Effector memory CD4-positive, alpha-beta T cell (primary cell): Measurements from ENCODE around the gene CAMK2A.

Experiments
- DNase-seq, 3 donors: peaks; one replicate each; pipeline ENCODE4 v3.0.0-alpha.2; 2020
- H3K27ac ChIP-seq: 2 replicates; pipeline ENCODE4 v1.7.0; 2013; ENCODE audit warnings: mild to moderate bottlenecking, low read length, moderate library complexity; ENCODE audit not compliant: insufficient read depth, poor library complexity, severe bottlenecking
- H3K27me3 ChIP-seq: replicated peaks from 2 replicates; pipeline ENCODE4 v1.7.0; 2013; ENCODE audit warnings: mild to moderate bottlenecking, low read length; ENCODE audit not compliant: insufficient read depth, control insufficient read depth, poor library complexity, severe bottlenecking
- H3K36me3 ChIP-seq: 2 replicates; pipeline ENCODE4 v1.7.0; 2013; ENCODE audit warnings: mild to moderate bottlenecking, low read length, moderate library complexity; ENCODE audit not compliant: control insufficient read depth, insufficient read depth
- H3K4me1 ChIP-seq: 2 replicates; pipeline ENCODE4 v1.7.0; 2013; ENCODE audit warnings: low read length, mild to moderate bottlenecking; ENCODE audit not compliant: control insufficient read depth, insufficient read depth, poor library complexity, severe bottlenecking
- H3K4me3 ChIP-seq: 2 replicates; pipeline ENCODE4 v1.7.0; 2013; ENCODE audit warnings: low read length, low read depth, mild to moderate bottlenecking; ENCODE audit not compliant: insufficient read depth, poor library complexity, severe bottlenecking
- H3K9me3 ChIP-seq: 2 replicates; pipeline ENCODE4 v1.7.0; 2013; ENCODE audit warnings: mild to moderate bottlenecking, low read length, moderate library complexity; ENCODE audit not compliant: control insufficient read depth
- total RNA-seq, 3 donors: gene quantifications; one replicate each; lab custom pipeline; 2026; lab: John Stamatoyannopoulos, UW

CAMK2A gene
- 0 reads per million in 3 donors for total RNA-seq

DNA sequence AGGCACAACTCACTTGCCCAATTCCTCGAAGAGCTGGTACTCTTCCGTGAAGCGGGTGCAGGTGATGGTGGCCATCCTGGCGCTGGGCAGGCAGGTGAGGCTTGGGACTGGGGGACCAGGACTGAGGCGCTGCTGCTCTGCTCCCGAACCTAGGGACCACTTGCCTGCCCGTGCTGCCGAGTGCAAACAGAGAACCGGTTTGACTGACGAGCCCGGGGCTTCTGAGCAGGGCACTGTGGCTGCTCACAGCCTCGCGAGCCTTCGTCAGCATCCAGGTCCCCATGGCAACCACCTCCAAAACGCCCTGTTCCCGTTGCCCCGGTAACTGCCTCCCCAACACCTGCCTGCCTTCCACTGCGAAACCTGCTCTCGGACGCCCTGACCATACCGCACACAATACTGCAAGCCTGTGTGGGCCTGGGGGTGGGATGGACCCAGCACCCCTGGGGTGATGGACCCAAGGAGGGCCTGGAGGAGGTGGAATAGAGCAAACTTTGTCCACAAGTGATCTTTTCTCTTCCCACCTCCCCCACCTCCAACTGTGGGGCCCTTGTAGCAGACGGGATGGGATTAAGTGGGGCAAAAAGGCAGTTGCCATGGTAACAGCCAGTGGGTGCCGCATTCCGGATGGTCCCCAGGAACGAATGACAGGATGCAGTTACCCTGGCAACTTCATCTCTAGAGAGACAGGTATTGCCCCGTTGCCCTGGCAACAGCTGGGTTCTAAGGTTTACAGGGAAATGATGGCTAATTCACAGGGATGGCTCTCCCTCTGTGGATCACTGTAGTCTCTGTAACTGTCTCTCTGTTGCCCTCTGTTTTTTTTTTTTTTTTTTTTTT is at the start of gene CAMK2A:
TSS of gene CAMK2A (minus strand) at position 223 of the 840 bp plus-strand sequence. CDS start at position 75, 148 bp downstream.
- H3K36me3 ChIP-seq: no peaks in the 10 kb centered on the region
- H3K4me1 ChIP-seq: no peaks in the 10 kb centered on the region
- no peaks in the 10 kb centered on the region for H3K27me3 ChIP-seq
- no peak for DNase-seq
- no peak within 1 kb of the TSS for H3K27ac ChIP-seq
- H3K9me3 ChIP-seq: no peaks in the 10 kb centered on the region
- H3K4me3 ChIP-seq: no peak within 1 kb of the TSS

DNA sequence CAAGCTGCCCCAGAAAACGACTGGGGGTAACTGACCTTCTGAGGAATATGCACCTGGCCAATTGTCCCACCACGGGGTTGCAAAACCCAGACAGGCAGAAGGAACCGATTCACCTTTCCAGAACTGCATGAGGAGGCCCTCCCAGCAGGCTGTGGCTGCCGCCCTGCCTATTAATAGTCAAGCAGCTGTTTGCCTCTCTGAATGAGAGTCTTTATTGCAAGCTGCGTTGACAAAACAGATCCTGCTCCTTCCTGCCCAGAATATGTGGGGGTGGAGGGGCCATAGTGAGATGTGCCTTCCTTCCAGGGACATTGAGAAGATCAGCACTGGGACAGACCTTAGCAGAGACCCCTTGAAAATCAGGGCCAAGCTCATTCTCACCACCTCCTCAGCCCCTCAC is 49.6 kb upstream of the CAMK2A start:
- no peaks in the 10 kb centered on the region for H3K9me3 ChIP-seq
- no peaks in the 10 kb centered on the region for H3K36me3 ChIP-seq
- no peak overlapping the region for H3K27ac ChIP-seq
- H3K27me3 ChIP-seq: no peaks in the 10 kb centered on the region
- DNase-seq: no peak
- H3K4me1 ChIP-seq: no peaks in the 10 kb centered on the region
- no peak overlapping the region for H3K4me3 ChIP-seq

DNA sequence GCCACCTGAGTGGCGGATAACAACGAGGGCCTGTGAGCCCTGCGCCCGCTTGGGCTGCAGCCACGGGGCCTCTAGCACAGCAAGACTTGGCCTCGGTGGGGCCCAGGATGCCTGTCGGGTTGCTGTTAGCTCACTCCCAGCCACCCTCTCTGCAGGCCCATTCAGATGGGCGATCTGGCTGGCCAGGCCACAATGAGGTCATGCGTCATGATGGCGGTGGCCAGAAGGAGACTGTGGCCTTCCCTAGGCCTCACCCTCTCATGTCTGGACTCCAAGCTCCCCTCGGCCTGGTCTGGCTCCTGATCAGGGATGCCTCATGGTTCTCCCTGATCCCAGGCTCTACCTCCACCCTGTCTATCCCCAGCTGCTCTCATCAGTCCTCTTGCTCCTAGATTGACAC is 49.0 kb upstream of the CAMK2A start:
- no peak for DNase-seq
- H3K4me1 ChIP-seq: no peaks in the 10 kb centered on the region

DNA sequence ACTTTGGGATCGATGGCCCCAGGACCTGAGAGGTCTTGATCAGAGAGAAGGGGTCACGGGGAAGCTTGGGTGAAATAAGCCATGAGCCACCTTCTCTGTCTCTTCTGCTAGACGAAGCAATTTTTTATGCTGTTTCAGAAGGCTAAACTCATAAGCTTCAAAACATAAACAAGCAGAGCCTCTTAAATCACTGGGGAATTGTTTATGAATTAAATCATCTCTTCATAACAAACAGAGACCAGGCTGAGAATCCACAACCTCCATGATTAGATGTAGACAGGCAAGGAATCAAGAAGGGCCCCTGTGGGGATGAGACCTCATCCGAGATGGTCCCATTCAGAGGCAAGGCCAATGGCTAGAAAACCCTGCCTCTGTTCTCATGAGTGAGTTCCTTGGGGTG is 46.2 kb upstream of the CAMK2A start:
- no peaks in the 10 kb centered on the region for H3K27me3 ChIP-seq
- H3K36me3 ChIP-seq: no peaks in the 10 kb centered on the region
- no peak overlapping the region for H3K4me3 ChIP-seq
- no peaks in the 10 kb centered on the region for H3K4me1 ChIP-seq
- no peak for DNase-seq
- H3K9me3 ChIP-seq: no peaks in the 10 kb centered on the region
- H3K27ac ChIP-seq: no peak overlapping the region

More for the DNA sequence above, 49.0 kb upstream of the CAMK2A start:
- no peaks in the 10 kb centered on the region for H3K9me3 ChIP-seq
- H3K27me3 ChIP-seq: no peaks in the 10 kb centered on the region
- H3K27ac ChIP-seq: no peak overlapping the region
- H3K36me3 ChIP-seq: no peaks in the 10 kb centered on the region
- H3K4me3 ChIP-seq: no peak overlapping the region

DNA sequence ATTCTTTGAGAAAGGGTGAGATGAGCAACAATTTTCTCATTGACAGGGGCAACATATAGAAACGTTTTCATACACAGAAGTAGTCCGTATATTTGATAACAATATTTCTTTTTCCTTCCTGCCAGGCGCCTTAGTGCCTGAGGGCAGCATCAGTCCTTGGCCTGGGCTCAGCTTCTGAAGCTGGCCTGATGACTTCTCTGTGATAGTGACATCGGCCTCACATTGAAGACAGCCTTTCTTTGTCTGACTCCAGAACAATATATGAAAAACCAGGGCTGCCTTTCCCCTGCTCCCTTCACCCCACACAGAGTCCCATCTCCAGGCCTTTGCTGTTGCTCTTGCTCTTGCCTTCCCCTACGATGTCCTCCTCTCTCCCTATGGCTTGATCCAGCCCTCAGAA is 43.8 kb upstream of the CAMK2A start:
- Histone ChIP-seq H3K4me3 (no peak overlapping the region), H3K9me3 (no peaks in the 10 kb centered on the region), H3K36me3 (no peaks in the 10 kb centered on the region), H3K27ac (no peak overlapping the region), H3K4me1 (no peaks in the 10 kb centered on the region), H3K27me3 (no peaks in the 10 kb centered on the region)
- DNase-seq: no peak

DNA sequence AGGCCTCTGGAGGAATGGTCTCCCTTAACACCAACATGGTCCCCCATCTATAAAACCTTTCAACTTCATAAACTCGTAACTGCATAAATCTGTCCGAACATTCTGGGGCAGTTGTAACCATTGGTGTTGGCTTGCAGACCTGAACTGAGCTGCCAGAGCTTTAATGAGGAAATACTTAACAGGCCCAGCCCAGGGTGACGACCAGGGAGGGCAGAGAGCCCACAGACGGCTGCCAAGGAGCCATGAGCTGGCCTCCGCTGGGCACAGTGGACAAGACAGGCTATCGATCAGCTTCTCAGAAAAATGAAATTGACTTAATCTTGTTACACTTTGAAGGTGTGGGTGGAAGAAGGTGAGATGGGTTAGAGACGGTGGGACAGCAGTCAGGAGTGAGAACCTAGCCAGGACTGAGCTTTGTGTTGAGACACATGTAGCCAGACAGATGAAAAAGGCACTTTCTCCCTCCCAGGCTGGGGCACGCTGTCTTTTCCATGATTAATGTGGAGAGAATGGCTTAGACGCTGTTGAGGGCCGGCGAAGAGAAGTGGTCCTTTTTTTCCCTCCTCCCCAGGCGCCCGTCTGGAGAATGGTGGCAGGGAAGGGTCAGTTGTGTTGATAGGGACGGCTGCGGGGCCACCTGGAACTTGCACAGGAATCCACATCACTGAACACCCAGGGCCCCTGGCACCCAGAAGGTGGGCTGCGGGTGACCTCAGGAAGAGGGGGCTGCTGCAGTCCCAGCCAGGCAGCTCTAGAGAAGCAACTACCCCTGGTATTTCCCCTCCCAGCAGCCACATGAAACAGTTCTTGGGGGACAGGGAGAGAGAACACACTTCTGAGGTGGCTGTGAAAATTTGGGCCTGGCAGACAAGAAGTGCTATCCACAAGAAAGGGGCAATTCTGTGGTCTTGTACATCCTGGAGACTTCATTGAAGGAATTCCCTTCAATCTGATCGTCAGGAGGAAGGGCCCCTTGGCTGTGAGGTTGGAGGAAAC is 40.6 kb upstream of the CAMK2A start:
- Histone ChIP-seq H3K4me3 (no peak overlapping the region), H3K9me3 (no peaks in the 10 kb centered on the region), H3K27ac (no peak overlapping the region), H3K27me3 (no peaks in the 10 kb centered on the region), H3K4me1 (no peaks in the 10 kb centered on the region), H3K36me3 (no peaks in the 10 kb centered on the region)
- DNase-seq: no peak

DNA sequence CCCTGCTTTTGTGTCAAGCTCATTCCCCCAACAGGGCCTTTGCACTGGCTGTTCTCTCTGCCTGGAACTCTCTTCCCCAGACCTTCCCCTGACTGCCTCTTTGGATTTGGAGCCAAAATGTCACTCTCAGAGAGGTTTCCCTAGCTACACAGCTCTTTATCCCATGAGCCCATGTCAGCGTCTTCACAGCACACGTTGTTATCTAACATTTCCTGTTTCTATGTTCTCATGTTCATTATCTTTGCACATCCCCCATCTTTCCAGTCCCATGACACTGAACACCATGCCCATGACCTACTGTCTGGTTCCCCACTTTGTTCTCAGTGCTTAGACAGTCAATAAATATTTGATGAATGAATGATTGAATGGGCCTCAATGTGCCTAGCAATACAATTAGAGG is 39.5 kb upstream of the CAMK2A start:
- Histone ChIP-seq H3K4me3 (no peak overlapping the region), H3K9me3 (no peaks in the 10 kb centered on the region), H3K4me1 (no peaks in the 10 kb centered on the region), H3K27ac (no peak overlapping the region), H3K27me3 (no peaks in the 10 kb centered on the region), H3K36me3 (no peaks in the 10 kb centered on the region)
- no peak for DNase-seq

DNA sequence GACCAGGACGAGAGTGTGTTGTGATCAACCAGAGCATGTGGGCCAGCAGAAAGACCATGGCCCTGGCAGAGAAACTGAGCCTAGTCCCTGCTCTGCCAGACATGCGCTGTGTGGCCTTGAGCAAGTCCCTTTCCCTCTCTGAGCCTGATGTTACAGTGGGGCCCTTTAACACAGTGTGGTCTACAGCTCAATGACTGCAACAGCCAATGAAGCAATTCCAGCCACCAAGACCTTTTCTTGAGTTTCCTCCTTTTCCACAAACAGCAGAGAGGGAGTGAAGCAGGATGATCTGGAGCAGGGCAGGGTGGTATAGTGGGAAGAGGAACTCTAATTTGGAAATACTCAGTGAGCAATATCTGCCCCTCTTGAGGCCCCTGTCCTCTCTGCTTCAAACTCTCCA is 38.9 kb upstream of the CAMK2A start:
- no peaks in the 10 kb centered on the region for H3K36me3 ChIP-seq
- no peaks in the 10 kb centered on the region for H3K9me3 ChIP-seq
- H3K4me3 ChIP-seq: no peak overlapping the region
- no peaks in the 10 kb centered on the region for H3K27me3 ChIP-seq
- H3K27ac ChIP-seq: no peak overlapping the region
- H3K4me1 ChIP-seq: no peaks in the 10 kb centered on the region
- DNase-seq: no peak

DNA sequence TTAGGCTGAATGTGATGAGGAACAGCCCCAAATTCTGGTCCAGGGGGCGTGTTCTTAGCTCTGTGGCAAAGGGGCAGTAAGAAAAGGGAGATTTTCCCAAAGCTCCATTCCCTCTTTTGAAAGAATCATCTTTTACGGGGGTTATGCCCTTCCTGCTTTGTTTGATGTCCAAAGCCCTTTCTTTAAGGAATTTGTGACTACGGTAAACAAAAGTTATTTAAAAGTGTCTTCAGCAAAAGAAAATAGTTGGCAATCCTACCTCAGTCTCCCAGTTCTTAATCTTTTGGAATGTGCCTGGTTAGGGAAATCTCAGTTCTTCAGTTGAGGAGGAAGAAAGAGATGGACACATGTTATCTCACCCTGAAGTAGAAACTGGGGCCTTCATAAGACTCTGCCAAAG is 37.6 kb upstream of the CAMK2A start:
- no peaks in the 10 kb centered on the region for H3K9me3 ChIP-seq
- H3K4me1 ChIP-seq: no peaks in the 10 kb centered on the region
- H3K27ac ChIP-seq: no peak overlapping the region
- no peaks in the 10 kb centered on the region for H3K36me3 ChIP-seq
- no peak for DNase-seq
- H3K4me3 ChIP-seq: no peak overlapping the region
- H3K27me3 ChIP-seq: no peaks in the 10 kb centered on the region

DNA sequence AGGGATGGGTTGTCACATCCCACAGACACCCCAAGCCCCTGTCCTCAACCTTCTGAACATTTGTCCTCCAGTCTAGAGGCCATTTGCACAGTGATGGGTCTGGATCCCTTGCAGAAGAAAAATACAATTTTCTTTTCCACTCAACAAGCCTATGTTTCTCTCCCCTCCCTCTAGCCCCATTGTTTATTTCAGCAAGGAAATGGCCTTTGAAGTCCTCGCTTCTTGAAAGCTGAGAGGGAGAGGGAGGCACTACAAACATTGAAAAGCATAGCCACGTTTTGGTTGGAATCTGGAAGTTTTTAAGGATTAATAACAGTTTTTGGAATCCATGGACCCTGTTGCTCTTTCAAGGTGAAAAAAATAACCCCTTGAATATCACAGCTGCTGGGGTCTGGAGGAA is 37.1 kb upstream of the CAMK2A start:
- DNase-seq: no peak
- no peaks in the 10 kb centered on the region for H3K36me3 ChIP-seq
- H3K27ac ChIP-seq: no peak overlapping the region
- H3K9me3 ChIP-seq: no peaks in the 10 kb centered on the region
- no peaks in the 10 kb centered on the region for H3K27me3 ChIP-seq
- no peaks in the 10 kb centered on the region for H3K4me1 ChIP-seq
- H3K4me3 ChIP-seq: no peak overlapping the region
